ENCODE data around the gene SGPP2. TPM values are rescaled to one million over a fixed set of nuclear protein-coding genes. Genes with fewer than 3 reads are reported as not detected.

The SGPP2 gene
- total RNA-seq, 2 donors from 2014 or later, result 3.3 to 3.7 TPM

- TF ChIP-seq POLR2AphosphoS5 (IDR thresholded peaks at IDR 0.05) (no peak), POLR2A (IDR thresholded peaks at IDR 0.05) (no peak)
- TF ChIP-seq, protein P1, sequence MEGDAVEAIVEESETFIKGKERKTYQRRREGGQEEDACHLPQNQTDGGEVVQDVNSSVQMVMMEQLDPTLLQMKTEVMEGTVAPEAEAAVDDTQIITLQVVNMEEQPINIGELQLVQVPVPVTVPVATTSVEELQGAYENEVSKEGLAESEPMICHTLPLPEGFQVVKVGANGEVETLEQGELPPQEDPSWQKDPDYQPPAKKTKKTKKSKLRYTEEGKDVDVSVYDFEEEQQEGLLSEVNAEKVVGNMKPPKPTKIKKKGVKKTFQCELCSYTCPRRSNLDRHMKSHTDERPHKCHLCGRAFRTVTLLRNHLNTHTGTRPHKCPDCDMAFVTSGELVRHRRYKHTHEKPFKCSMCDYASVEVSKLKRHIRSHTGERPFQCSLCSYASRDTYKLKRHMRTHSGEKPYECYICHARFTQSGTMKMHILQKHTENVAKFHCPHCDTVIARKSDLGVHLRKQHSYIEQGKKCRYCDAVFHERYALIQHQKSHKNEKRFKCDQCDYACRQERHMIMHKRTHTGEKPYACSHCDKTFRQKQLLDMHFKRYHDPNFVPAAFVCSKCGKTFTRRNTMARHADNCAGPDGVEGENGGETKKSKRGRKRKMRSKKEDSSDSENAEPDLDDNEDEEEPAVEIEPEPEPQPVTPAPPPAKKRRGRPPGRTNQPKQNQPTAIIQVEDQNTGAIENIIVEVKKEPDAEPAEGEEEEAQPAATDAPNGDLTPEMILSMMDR (IDR thresholded peaks at IDR 0.05), result no peak
- DNase-seq (ENCODE audit: low spot score), result no peak
- Histone ChIP-seq H3K36me3 (no peaks in the 10 kb centered on the region), H3K9me3 (no peaks in the 10 kb centered on the region), H3K27me3 (replicated peaks; ENCODE audit: insufficient read depth) (no peaks in the 10 kb centered on the region), H3K4me1 (replicated peaks) (no peaks in the 10 kb centered on the region), H3K27ac (no peak overlapping the region), H3K4me3 (no peak overlapping the region)
- intact Hi-C loops (cut with DNase I), result no loop called here
- 84% methylated on average over 8 of the region's 8 CpGs for WGBS
Measured at GRCh38 chr2:222504191-222504590, 79.8 kb downstream of the SGPP2 start.

GRCh38 chr2:222504719-222505118 is 80.4 kb downstream of the SGPP2 start:
- H3K4me1 ChIP-seq (replicated peaks), result no peaks in the 10 kb centered on the region
- TF ChIP-seq POLR2AphosphoS5 (IDR thresholded peaks at IDR 0.05) (no peak), POLR2A (IDR thresholded peaks at IDR 0.05) (no peak)
- TF ChIP-seq, protein P1 (IDR thresholded peaks at IDR 0.05), result no peak
- H3K27ac ChIP-seq, result no peak overlapping the region
- no peaks in the 10 kb centered on the region for H3K36me3 ChIP-seq
- intact Hi-C loops (cut with DNase I), result no loop called here
- no peaks in the 10 kb centered on the region for H3K9me3 ChIP-seq
- H3K4me3 ChIP-seq, result no peak overlapping the region
- no peaks in the 10 kb centered on the region for H3K27me3 ChIP-seq (replicated peaks; ENCODE audit: insufficient read depth)
- 87% methylated on average over 2 of the region's 2 CpGs for WGBS
- no peak for DNase-seq (ENCODE audit: low spot score)

DNA sequence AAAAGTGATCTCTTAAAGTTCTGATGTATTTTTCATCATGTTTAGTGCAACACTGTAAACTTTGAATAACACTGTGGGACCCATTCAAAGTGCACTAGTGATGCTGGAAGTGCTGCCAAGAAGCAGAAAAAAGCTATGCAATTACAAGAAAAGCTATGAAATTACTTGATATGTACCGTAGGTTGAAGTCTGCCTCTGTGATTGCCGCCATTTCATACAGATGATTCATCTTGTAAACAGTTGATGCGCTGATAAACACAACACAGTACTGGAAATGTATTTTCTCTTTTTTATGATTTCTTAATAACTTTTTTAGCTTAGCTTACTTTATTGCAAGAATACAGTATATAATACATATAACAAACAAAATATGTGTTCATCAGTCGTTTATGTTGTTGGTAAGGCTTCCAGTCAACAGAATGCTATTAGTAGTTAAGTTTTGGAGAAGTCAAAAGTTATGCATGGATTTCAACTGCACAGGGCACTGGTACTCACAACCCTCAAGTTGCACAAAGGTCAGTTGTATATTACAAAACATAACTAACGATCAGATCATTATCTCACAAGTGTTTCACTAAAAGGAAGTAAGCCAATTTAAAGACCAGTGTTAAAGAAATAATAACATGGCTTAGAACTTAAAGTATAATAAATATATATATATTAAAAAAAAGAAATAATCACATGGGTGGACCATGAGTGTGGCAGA is 82.0 kb downstream of the SGPP2 start:
- Histone ChIP-seq H3K36me3 (no peaks in the 10 kb centered on the region), H3K27me3 (replicated peaks; ENCODE audit: insufficient read depth) (no peaks in the 10 kb centered on the region), H3K4me1 (replicated peaks) (no peaks in the 10 kb centered on the region), H3K4me3 (no peak overlapping the region), H3K27ac (no peak overlapping the region), H3K9me3 (no peaks in the 10 kb centered on the region)
- no peak for DNase-seq (ENCODE audit: low spot score)
- intact Hi-C loops (cut with DNase I), result no loop called here
- TF ChIP-seq POLR2AphosphoS5 (IDR thresholded peaks at IDR 0.05) (no peak), POLR2A (IDR thresholded peaks at IDR 0.05) (no peak)
- TF ChIP-seq, protein P1 (IDR thresholded peaks at IDR 0.05), result no peak
- 88% methylated on average over 5 of the region's 5 CpGs for WGBS

DNA sequence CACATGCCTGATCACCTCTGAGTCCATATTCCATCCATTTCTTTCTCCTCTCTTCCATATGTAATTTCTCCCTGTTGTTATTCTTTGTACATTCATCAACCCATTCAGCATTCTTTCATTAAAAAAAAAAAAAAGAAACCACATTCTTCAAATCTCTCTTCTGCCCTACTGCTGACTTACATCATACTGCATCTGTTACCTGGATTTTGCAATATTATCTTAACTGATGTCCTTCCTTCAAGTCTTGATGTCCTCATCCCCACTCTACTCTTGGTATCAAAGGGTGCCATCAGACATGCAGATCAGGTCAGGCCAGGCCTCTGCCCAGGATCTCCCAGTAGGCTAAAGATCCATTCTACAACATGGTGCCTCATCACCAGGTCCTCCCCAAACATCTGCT is 90.6 kb downstream of the SGPP2 start:
- Histone ChIP-seq H3K27ac (no peak overlapping the region), H3K9me3 (no peaks in the 10 kb centered on the region), H3K36me3 (no peaks in the 10 kb centered on the region), H3K4me3 (no peak overlapping the region), H3K4me1 (replicated peaks) (no peaks in the 10 kb centered on the region), H3K27me3 (replicated peaks; ENCODE audit: insufficient read depth) (no peaks in the 10 kb centered on the region)
- TF ChIP-seq, protein P1 (IDR thresholded peaks at IDR 0.05), result no peak
- TF ChIP-seq POLR2A (IDR thresholded peaks at IDR 0.05), result no peak
- TF ChIP-seq POLR2AphosphoS5 (IDR thresholded peaks at IDR 0.05), result no peak
- intact Hi-C loops (cut with DNase I), result no loop called here
- no peak for DNase-seq (ENCODE audit: low spot score)
